ENCODE measurements around the gene CAMK2G. TPM values are rescaled to one million over a fixed set of nuclear protein-coding genes. Genes with fewer than 3 reads are reported as not detected.

The CAMK2G gene
- total RNA-seq, 4 donors from 2014 or later = 48.6 to 67.5 (median 51.7) TPM

DNA sequence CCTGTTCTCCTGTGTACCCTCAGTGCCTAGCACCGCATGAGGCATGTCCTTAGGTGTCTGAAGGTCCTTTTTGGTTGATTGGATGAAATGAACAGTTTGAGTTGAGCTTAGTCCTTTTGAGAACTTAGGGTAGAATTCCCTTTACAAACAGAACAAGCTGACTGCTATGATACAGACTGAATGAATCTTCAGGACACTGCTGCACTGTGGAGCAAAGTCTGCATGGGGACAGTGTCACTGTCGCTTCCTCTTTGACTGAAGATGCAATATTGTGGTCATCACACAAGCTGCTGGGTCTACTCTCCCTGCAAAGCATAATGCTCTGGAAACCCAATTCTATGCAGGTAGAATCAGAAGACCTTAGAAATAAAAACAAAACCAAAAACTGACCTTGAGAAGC lies 28.0 kb upstream of the CAMK2G start:
- no peak overlapping the region for H3K4me3 ChIP-seq
- intact Hi-C loops (cut with DNase I; ENCODE audit: low total_unique reads) (no loop called here), in situ Hi-C loops (cut with MboI; ENCODE audit: low sequenced_read_pairs in 4 of 4) (no loop called here)
- no peaks in the 10 kb centered on the region for H3K36me3 ChIP-seq
- no peak for DNase-seq
- H3K27me3 ChIP-seq = no peaks in the 10 kb centered on the region
- H3K9me3 ChIP-seq = no peaks in the 10 kb centered on the region
- no peak for TF ChIP-seq CTCF (IDR thresholded peaks at IDR 0.05 in 4 of 5, conservative IDR thresholded peaks at IDR 0.05 in 1 of 5)
- TF ChIP-seq POLR2A (IDR thresholded peaks at IDR 0.05) = no peak
- H3K27ac ChIP-seq = no peak overlapping the region
- no peak for ATAC-seq
- peaks cover 11 to 12% of the 10 kb centered on the region in 2 donors for H3K4me1 ChIP-seq

- DNase-seq (no peak), ATAC-seq (no peak)
- no peaks in the 10 kb centered on the region for H3K36me3 ChIP-seq
- intact Hi-C loops (cut with DNase I; ENCODE audit: low total_unique reads) = no loop called here
- peaks cover 0 to 3% of the 10 kb centered on the region in 2 donors for H3K4me1 ChIP-seq
- H3K27ac ChIP-seq = no peak overlapping the region
- in situ Hi-C loops (cut with MboI; ENCODE audit: low sequenced_read_pairs in 4 of 4) = no loop called here
- H3K4me3 ChIP-seq = no peak overlapping the region
- H3K27me3 ChIP-seq = no peaks in the 10 kb centered on the region
- no peaks in the 10 kb centered on the region for H3K9me3 ChIP-seq
- TF ChIP-seq POLR2A (IDR thresholded peaks at IDR 0.05) (no peak), CTCF (IDR thresholded peaks at IDR 0.05 in 4 of 5, conservative IDR thresholded peaks at IDR 0.05 in 1 of 5) (no peak)
Observed at GRCh38 chr10:73901261-73901660, 26.9 kb upstream of the CAMK2G start.

- H3K27ac ChIP-seq = no peak overlapping the region
- in situ Hi-C loops (cut with MboI; ENCODE audit: low sequenced_read_pairs in 4 of 4) (no loop called here), intact Hi-C loops (cut with DNase I; ENCODE audit: low total_unique reads) (no loop called here)
- H3K4me3 ChIP-seq = no peak overlapping the region
- no peaks in the 10 kb centered on the region for H3K9me3 ChIP-seq
- no peaks in the 10 kb centered on the region for H3K36me3 ChIP-seq
- TF ChIP-seq CTCF (IDR thresholded peaks at IDR 0.05 in 4 of 5, conservative IDR thresholded peaks at IDR 0.05 in 1 of 5) (no peak), POLR2A (IDR thresholded peaks at IDR 0.05) (no peak)
- no peaks in the 10 kb centered on the region for H3K27me3 ChIP-seq
- DNase-seq (no peak), ATAC-seq (no peak)
- H3K4me1 ChIP-seq = no peaks in the 10 kb centered on the region
Observed at GRCh38 chr10:73900064-73900463, 25.7 kb upstream of the CAMK2G start.

DNA sequence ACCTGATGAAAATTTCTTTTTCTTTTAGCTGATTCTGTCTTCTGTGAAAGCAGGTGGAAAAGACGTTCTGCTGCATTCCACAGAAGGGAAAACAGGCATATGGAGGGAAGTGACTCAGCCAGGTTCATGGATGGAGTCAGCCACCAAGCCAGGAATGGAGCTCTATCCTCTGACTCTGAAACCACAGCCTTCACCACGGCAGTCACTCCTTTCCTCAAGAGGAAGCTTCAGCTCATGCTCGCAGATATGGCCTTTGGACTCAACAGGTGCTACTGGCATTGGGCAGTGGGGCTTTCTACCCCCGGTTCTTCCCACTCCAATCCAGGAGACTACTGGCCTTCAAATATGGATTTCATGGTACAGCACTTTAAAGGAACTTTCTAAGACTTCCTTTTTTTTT lies 25.1 kb upstream of the CAMK2G start:
- in situ Hi-C loops (cut with MboI; ENCODE audit: low sequenced_read_pairs in 4 of 4) = loop anchor here in 1 of 4 donors (5.0 kb wide), 1 partner anchor 38 kb away; no protein-coding TSS in a partner anchor
- Histone ChIP-seq H3K36me3 (no peaks in the 10 kb centered on the region), H3K4me1 (peaks cover 0 to 3% of the 10 kb centered on the region in 2 donors), H3K27me3 (no peaks in the 10 kb centered on the region), H3K27ac (no peak overlapping the region), H3K9me3 (no peaks in the 10 kb centered on the region), H3K4me3 (no peak overlapping the region)
- DNase-seq (no peak), ATAC-seq (no peak)
- intact Hi-C loops (cut with DNase I; ENCODE audit: low total_unique reads) = no loop called here
- TF ChIP-seq CTCF (IDR thresholded peaks at IDR 0.05 in 4 of 5, conservative IDR thresholded peaks at IDR 0.05 in 1 of 5) = no peak
- no peak for TF ChIP-seq POLR2A (IDR thresholded peaks at IDR 0.05)
